GM19328 (cell line): ENCODE measurements around the gene IFNA8.
A peak's percentile ranks its signal among the peaks of the same experiment; 100 is the strongest.
"Not testable (repeated sequence)": the region's sequence is repeated elsewhere in the genome, so short reads cannot be mapped to it uniquely, and the experiment has no call there.

Source experiments
- ATAC-seq: cut with Tn5 transposase; IDR thresholded peaks from one replicate; pipeline ENCODE4 v1.9.1; 2021; ENCODE audit warnings: mild to moderate bottlenecking, moderate library complexity; ENCODE audit not compliant: unreplicated experiment

The IFNA8 gene

GRCh38 chr9:21415493-21416267 lies 6.8 kb downstream of the IFNA8 start:
- no peak for ATAC-seq

GRCh38 chr9:21428235-21428634 lies 19.3 kb downstream of the IFNA8 start:
- ATAC-seq = no peak

- ATAC-seq = no peak
Observed at GRCh38 chr9:21429191-21429590, 20.3 kb downstream of the IFNA8 start.

DNA sequence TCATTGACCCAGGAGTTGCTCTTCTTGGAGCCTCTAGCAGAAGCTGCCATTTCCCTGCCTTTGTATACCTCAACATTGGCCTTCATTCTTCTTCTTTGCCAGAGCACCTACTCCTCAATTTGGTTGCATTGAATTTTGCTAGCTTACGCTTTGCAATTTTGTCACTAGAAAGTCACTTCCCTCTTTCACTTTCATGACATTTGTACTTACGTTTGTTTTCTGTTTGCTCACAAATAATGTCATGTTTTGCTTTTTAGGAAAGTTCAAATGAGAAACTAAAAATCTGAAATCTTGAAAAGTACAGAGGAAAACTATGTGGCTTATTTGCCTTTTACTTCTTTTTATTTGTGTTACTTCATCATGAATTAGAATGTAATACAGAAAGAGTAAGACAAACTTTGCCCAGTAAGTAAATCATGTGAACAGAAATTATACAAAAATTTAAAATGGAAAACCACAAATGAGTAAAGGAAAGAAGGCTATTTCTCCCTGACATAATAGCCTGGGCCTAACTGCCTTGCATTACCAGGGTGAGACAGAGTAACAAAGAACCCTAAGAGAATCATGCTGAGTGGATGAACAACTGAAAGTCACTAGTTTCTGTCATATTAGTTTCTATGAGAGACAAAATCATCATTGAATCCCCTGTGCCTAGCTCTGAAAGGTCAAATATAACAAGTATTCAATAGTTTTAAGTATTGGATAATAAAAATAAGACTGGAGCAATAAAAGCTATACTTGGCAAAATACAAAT lies 23.9 kb downstream of the IFNA8 start:
- ATAC-seq = peak; percentile 49

DNA sequence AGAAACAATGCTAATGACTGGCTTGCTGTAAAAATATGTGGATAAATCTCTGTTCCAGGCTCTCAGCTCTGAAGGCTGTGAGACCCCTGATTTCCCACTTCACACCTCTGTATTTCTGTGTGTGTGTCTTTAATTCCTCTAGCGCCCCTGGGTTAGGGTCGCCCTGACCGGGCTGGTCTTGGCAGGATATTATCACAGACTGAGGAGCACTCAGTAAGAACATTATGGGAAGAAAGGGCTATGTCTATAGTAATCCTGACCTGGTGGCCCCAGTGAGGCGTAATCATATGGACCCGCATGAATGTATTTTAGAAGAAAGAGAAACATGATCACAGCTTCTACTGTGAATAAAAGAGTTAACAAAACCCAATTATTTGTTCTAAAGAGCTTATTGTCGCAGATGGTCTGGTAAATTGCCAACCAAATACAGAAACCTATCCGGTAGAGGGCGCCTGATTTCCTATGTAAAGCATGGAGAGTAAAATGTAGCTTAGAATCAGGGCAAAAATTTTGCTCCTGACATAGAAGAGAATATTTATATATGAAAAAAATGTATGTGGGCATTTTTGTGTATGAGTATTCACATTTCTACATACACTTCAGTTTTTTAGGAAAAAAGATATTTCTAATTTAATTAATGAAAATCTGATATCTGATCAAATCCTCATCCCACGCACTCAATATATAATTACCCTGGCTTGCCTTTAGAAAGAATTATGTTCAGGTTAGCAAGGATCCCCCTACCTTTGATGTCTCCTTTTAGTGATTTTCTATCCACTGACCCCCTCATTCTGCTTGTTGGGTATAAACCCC lies 25.5 kb downstream of the IFNA8 start:
- no peak for ATAC-seq

GRCh38 chr9:21435015-21435383 lies 26.1 kb downstream of the IFNA8 start:
- not testable (repeated sequence) for ATAC-seq

DNA sequence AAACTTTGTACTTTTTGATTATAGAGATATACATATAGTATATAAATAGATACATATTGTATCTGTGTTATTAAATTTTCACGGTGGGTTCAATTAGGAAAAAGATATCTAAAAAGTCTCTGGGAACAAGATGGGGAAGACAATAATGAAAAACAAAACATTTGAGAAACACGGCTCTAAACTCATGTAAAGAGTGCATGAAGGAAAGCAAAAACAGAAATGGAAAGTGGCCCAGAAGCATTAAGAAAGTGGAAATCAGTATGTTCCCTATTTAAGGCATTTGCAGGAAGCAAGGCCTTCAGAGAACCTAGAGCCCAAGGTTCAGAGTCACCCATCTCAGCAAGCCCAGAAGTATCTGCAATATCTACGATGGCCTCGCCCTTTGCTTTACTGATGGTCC lies 31.2 kb downstream of the IFNA8 start, which contains the start of gene IFNA1:
TSS of gene IFNA1 (plus strand) at position 301 of the 400 bp plus-strand sequence. CDS start at position 370, 69 bp downstream.
- no peak for ATAC-seq

GRCh38 chr9:21443849-21444625 lies 35.1 kb downstream of the IFNA8 start:
- peak; percentile 92 for ATAC-seq

GRCh38 chr9:21449312-21449711 lies 40.4 kb downstream of the IFNA8 start:
- not testable (repeated sequence) for ATAC-seq

DNA sequence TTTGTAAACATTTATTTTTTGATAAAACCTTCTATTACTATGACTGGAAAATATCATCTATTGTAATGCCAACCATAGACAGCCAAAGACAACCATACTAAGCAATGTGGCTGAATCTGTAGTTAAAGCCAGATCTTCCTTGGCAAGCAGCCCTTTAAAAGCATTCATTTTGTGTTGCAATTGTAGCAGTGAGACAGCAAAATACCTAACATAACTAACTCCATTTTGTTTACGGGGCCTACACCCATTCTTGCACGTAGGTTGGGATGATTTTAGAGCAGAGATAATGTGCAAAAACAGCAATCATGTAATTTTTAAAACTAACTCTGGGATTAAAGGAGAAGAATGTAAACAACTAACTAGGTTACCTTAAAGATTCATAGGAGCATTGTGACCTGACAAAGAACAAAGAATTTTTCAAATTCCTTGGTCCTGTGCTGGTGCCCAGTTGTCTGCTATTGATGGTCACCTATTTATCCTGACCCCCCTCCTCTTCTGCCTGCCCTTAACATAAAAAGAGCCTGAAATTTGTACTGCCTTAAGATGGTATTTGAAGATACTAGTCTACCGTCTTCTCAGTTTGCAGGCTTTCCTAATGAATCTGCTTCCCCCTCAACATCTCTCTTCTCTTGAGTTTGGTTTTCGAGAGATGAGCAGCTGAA lies 41.9 kb downstream of the IFNA8 start:
- ATAC-seq = no peak

- no peak for ATAC-seq
Observed at GRCh38 chr9:21452681-21453080, 43.8 kb downstream of the IFNA8 start.

DNA sequence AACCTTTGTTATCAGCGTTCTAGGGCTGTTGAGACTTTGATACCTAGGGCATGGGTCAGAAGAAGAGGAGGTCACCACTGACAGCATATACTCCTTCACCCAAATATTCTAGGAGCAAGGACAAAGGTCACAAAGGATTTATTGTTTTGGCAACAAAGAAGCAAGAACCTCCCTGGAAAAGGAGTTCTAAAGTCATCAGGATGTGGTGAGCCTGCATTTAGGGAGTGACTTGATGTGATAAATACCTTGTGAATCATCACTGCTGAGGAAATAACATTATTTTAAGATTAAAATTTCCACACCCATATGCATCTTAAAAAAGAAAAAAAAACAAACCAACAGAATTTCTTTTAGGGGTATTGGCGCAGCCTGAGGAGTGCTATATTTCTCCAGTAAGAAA lies 45.2 kb downstream of the IFNA8 start:
- no peak for ATAC-seq

DNA sequence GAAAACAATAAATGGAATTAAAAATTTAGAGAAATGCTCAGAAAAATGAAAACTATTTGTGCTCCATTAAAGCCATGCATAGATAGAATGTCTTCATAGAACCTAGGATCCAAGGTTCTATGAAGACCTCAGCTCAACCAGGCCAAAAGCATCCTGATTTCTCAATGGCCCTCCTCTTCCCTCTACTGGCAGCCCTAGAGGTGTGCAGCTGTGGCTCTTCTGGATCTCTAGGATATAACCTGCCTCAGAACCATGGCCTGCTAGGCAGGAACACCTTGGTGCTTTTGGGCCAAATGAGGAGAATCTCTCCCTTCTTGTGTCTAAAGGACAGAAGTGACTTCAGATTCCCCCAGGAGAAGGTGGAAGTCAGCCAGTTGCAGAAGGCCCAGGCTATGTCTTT lies 46.4 kb downstream of the IFNA8 start:
- no peak for ATAC-seq
